ENCODE measurements around the gene C5orf63. TPM values are rescaled to one million over a fixed set of nuclear protein-coding genes. Genes with fewer than 3 reads are reported as not detected.
"Not testable (repeated sequence)": the region's sequence is repeated elsewhere in the genome, so short reads cannot be mapped to it uniquely, and the experiment has no call there.

Gene C5orf63
- polyA plus RNA-seq, 3 donors: 1.9 to 4.7 (median 4.7) TPM

GRCh38 chr5:127046343-127047072, 26.8 kb downstream of the C5orf63 start:
- 91 to 93% (median 92%) methylated on average over 4 of the region's 4 CpGs for WGBS, 3 donors
- no peak overlapping the region for H3K27ac ChIP-seq (ENCODE audit: low read depth, low read length)

GRCh38 chr5:127042593-127042992, 30.7 kb downstream of the C5orf63 start:
- no peak overlapping the region for H3K27ac ChIP-seq (ENCODE audit: low read depth, low read length)
- 86 to 98% (median 92%) methylated on average over 2 of the region's 2 CpGs for WGBS, 3 donors

- 65 to 79% (median 65%) methylated on average over 3 of the region's 3 CpGs for WGBS, 3 donors
- H3K27ac ChIP-seq (ENCODE audit: low read depth, low read length): no peak overlapping the region
Measured at GRCh38 chr5:127041571-127041970, 31.7 kb downstream of the C5orf63 start.

- H3K27ac ChIP-seq (ENCODE audit: low read depth, low read length): no peak overlapping the region
- 24 to 58% (median 57%) methylated on average over 9 of the region's 9 CpGs for WGBS, 3 donors
Measured at GRCh38 chr5:127040796-127041520, 32.3 kb downstream of the C5orf63 start.

GRCh38 chr5:127038550-127038949, 34.8 kb downstream of the C5orf63 start:
- no peak overlapping the region for H3K27ac ChIP-seq (ENCODE audit: low read depth, low read length)
- 55 to 74% (median 71%) methylated on average over 4 of the region's 4 CpGs for WGBS, 3 donors

GRCh38 chr5:127031863-127032232, 41.5 kb downstream of the C5orf63 start:
- no peak overlapping the region for H3K27ac ChIP-seq (ENCODE audit: low read depth, low read length)
- 92 to 95% (median 95%) methylated on average over 2 of the region's 2 CpGs for WGBS, 3 donors

- no peak overlapping the region for H3K27ac ChIP-seq (ENCODE audit: low read depth, low read length)
- 17 to 18% (median 18%) methylated on average over 45 of the region's 45 CpGs for WGBS, 3 donors
Measured at GRCh38 chr5:127031147-127031862, 42.0 kb downstream of the C5orf63 start.

- 0 to 1% (median 0%) methylated on average over 94 to 97 of the region's 97 CpGs for WGBS, 3 donors
- no peak within 1 kb of the TSS for H3K27ac ChIP-seq (ENCODE audit: low read depth, low read length)
Measured at GRCh38 chr5:127030259-127031146, 42.8 kb downstream of the C5orf63 start, which contains the start of gene MARCHF3. Gene MARCHF3 (minus strand): TSS chr5:127030558. CDS start chr5:126918171, 112,387 bp downstream.

GRCh38 chr5:127029581-127030258, 43.6 kb downstream of the C5orf63 start:
- no peak overlapping the region for H3K27ac ChIP-seq (ENCODE audit: low read depth, low read length)
- WGBS, 3 donors: 0 to 1% (median 1%) methylated on average over 51 of the region's 51 CpGs

GRCh38 chr5:127028822-127029457, 44.4 kb downstream of the C5orf63 start:
- no peak overlapping the region for H3K27ac ChIP-seq (ENCODE audit: low read depth, low read length)
- WGBS, 3 donors: 29 to 43% (median 41%) methylated on average over 12 of the region's 12 CpGs

- no peak overlapping the region for H3K27ac ChIP-seq (ENCODE audit: low read depth, low read length)
- WGBS, 3 donors: 70 to 100% (median 94%) methylated on average over 1 of the region's 1 CpG
Measured at GRCh38 chr5:127027539-127027938, 45.8 kb downstream of the C5orf63 start.

GRCh38 chr5:127026166-127026565, 47.1 kb downstream of the C5orf63 start:
- no peak overlapping the region for H3K27ac ChIP-seq (ENCODE audit: low read depth, low read length)
- 79 to 92% (median 81%) methylated on average over 2 of the region's 2 CpGs for WGBS, 3 donors

GRCh38 chr5:127025467-127025866, 47.8 kb downstream of the C5orf63 start:
- H3K27ac ChIP-seq (ENCODE audit: low read depth, low read length): no peak overlapping the region
- WGBS, 3 donors: 48 to 82% (median 49%) methylated on average over 1 of the region's 1 CpG

- 61 to 71% (median 64%) methylated on average over 4 of the region's 4 CpGs for WGBS, 3 donors
- H3K27ac ChIP-seq (ENCODE audit: low read depth, low read length): no peak overlapping the region
Measured at GRCh38 chr5:127024821-127025220, 48.5 kb downstream of the C5orf63 start.

GRCh38 chr5:127023552-127024191, 49.6 kb downstream of the C5orf63 start:
- H3K27ac ChIP-seq (ENCODE audit: low read depth, low read length): not testable (repeated sequence)
- WGBS, 3 donors: 94 to 97% (median 97%) methylated on average over 7 of the region's 7 CpGs

GRCh38 chr5:127022846-127023245, 50.5 kb downstream of the C5orf63 start:
- H3K27ac ChIP-seq (ENCODE audit: low read depth, low read length): no peak overlapping the region
- WGBS, 3 donors: 78 to 95% (median 93%) methylated on average over 3 of the region's 3 CpGs

GRCh38 chr5:127019928-127020327, 53.4 kb downstream of the C5orf63 start:
- H3K27ac ChIP-seq (ENCODE audit: low read depth, low read length): no peak overlapping the region
- 50 to 92% (median 79%) methylated on average over 1 of the region's 1 CpG for WGBS, 3 donors

Data from adipose tissue (tissue), 3 donors.